ENCODE data around the gene KIF9.
"Not testable (repeated sequence)": the region's sequence is repeated elsewhere in the genome, so short reads cannot be mapped to it uniquely, and the experiment has no call there.

Gene KIF9

GRCh38 chr3:47251085-47251484 lies 31.5 kb downstream of the KIF9 start:
- DNase-seq (ENCODE audit: low spot score) = not testable (repeated sequence)

DNA sequence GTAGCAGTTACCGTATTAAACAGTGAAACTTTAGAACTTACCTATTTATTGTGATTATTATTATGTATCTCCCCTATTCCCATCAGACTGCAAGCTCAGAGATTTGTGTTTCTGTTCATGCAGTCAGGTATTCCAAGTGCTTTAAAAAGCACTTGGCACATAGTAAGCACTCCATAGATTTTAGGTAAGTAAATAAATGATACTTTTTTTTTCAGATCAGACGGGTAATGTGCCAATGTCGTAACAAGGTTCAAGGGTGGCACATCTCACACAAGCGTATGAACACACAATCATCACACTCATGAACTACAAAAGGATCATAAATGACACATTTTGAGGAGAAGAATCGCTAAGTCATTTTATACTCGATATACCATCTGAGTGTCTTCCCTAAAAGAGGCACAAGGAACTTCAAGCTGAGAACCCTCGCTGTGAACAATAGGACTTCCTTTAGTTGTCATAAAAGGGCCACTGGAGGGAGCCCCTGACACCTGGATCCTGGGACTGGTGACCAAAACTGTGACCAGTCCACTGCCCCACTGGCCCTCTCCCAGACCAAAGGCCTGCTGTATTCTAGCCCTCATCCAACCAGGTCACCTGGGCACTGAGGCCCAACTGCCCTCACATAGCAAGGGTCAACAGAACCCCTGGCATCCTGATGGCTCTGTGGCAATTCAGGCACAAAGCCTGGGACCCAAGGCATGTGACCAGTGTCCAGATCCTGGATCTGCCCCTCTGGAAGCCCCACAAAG lies 32.1 kb downstream of the KIF9 start:
- DNase-seq (ENCODE audit: low spot score) = peak; percentile 55

DNA sequence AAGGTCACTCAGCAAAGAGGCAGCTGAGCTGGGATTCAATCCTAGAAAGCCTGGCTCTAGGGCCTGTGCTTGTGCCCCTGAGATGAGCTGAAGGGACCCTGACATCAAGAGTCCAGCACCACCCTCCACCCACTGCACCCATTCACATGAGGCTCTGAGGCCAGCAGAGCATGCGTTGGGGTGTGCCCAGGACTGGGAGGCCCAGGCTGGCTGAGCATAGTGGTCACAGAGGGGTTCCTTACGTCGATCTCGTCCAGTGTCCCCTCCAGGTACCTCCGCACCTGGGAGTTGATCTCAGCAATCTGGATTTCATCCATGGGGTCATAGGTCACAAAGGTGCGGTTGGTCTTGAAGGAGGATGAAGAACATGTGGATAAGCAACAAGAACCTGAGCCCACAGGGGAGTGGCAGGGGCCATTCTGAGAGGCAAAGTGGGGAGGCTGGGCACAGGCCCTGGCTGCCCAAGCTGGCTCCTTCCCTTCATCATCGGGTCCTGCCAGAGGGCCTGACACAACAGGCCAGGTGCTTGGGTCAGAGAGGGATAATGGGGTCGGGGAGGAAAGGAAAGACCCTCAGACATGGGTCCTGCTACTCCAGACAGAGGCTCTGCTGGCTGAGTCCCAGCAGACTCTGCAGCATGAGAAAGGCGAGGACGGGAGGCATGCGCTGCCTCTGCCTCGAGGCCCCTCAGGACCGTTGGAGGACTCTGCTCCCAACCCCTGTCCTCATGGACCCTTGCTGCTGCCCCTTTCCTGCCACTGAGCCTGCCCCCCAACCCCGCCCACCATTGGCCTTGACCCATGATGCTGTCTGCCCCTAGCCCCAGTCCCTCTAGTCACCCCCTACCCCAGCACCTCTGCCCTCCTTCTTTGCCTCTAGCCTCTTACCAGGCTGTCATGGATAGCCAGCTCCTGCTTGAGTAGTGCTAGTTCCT lies 35.2 kb downstream of the KIF9 start:
- no peak for DNase-seq (ENCODE audit: low spot score)

GRCh38 chr3:47245271-47245670 lies 37.3 kb downstream of the KIF9 start:
- no peak for DNase-seq (ENCODE audit: low spot score)

DNA sequence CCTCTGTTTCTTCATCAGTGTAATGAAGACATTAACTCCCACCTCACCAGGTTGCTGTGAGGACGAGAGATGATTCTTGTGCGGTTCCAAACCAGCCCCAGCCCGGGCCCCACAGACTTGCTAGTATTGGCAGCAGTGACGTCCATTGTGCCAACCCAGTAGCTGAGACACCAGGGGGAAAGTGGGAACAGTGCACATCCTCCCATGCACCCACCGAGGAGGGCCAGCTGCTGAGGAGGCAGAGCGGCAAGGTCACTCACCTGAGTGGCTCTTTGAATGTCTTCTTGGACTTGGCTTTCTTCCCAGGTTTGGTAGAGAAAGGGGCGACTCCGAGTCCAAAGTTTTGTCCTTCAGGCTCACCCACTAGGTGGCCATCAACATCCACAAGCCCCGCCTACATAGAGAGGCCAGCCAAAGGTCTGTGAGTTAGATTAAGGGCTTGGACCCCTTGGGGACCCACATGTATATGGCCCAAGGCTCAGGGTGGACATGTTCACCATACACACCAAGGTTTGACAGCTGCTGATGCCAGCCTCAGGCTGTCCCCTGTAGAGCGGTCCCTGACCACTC lies 38.0 kb downstream of the KIF9 start:
- DNase-seq (ENCODE audit: low spot score) = no peak

DNA sequence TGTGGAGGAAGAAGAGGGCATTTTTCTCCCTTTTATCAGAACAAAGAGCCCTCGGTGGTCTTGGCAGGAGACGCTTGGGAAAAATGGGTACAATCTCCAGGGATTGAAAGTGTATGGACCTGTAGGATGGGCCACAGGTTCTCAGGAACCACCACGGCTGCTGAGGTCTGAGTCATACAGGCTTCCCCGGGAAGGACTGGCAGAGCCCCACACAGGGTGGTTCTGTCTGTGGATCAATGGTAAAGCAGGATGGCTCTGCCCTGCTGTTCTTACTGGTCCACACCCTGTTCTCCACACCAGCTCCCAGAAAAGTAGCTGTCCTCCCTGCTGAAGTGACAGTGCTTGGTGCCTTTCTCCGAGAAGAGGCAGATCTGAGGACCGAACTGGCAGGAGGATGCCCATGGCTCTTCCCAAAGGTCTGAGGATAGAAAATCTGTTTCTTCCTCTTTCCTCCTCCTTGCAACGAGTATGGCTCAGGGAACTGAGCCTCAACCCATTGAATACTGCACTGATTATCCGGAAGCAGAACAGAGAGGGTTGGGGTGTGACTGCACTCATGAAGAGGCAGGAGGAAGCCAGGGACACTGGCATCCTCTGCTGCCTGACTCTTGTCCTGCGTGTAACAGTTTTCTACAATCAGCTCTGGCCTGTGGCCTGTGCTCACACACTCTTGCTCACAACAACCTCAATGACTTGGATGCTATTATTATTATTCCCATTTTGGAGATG lies 39.0 kb downstream of the KIF9 start:
- DNase-seq (ENCODE audit: low spot score) = no peak

DNA sequence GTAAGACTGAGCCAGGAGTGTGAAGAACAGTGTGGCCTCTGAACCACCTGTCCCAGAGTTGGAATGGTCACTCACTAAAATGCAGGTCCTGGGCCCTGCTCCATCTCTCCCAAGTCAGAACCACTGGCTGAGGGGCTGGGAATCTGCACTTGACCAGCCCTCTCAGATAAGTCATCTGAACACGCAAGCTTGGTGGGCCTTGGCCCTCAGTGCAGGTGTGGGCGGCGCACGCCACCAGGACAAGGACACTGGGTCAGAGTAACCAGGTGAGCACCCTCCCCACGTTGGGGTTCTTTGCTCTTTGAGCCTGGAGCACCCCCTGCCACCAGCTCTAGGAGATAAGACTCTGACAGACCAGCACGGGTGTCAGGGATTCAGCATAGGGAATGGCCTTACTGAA lies 42.7 kb downstream of the KIF9 start:
- DNase-seq (ENCODE audit: low spot score) = no peak

DNA sequence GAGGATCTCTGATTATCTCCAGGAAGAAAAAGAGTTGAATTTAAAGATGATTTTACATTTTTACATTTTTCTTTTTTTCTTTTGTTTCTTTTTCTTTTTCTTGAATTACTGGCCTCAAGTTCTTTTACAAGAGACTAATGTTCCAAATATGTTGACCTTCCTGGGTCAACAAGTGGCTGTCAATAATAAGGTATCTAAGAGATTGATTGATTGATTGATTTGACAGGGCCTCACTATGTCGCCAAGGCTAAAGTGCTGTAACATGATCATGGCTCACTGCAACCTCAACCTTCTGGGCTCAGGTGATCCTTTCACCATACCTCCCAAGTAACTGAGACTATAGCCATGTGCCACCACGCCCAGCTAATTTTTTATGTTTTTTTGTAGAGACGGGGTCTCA lies 44.6 kb downstream of the KIF9 start:
- no peak for DNase-seq (ENCODE audit: low spot score)

- no peak for DNase-seq (ENCODE audit: low spot score)
These were observed 54.5 kb downstream of the KIF9 start for GRCh38 chr3:47228088-47228487.

GRCh38 chr3:47227678-47228077 lies 54.9 kb downstream of the KIF9 start:
- no peak for DNase-seq (ENCODE audit: low spot score)

- no peak for DNase-seq (ENCODE audit: low spot score)
These were observed 57.2 kb downstream of the KIF9 start for GRCh38 chr3:47225310-47225906.

DNA sequence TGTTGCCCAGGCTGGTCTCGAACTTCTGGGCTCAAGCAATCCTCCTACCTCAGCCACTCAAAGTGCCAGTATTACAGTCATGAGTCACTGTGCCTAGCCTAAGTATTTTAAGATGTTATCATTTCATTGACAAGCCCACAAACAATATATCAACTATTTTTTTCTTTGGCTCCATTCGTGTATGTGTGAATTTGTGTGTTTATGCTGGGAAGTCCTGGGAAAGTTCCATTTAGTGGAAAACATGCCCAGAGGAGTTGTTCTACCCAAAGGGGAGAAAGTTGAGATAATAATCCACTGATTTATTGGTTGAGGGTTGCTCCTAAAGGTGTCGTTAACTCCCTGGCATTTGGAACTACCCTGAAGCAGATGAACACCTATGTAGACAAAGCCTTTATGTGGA lies 58.8 kb downstream of the KIF9 start:
- DNase-seq (ENCODE audit: low spot score) = no peak

- no peak for DNase-seq (ENCODE audit: low spot score)
These were observed 60.8 kb downstream of the KIF9 start for GRCh38 chr3:47221798-47222197.

DNA sequence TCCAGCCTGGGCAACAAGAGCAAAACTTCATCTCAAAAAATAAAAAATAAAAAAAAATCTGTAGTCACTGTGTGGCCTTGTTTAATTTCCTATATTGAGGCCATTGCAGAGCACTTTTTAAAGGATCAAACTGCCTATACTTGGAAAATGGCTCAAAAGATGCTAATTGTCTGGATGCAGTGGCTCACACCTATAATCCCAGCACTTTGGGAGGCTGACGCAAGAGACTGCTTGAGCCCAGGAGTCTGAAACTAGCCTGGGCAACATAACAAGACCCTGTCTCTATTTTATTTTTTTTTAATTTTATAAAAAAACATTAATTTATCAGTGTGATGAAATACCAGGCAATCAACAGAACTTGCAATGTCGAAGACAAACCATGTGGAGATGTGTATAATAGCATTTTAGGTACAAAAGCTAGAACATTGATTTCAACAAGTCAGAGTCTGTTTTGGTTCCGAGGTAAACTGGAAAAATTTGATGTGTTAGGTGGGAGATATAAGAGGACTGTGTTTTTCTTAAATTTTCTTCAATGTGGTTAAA lies 71.7 kb downstream of the KIF9 start:
- DNase-seq (ENCODE audit: low spot score) = no peak

GRCh38 chr3:47206022-47206421 lies 76.6 kb downstream of the KIF9 start:
- not testable (repeated sequence) for DNase-seq (ENCODE audit: low spot score)

GRCh38 chr3:47204875-47205274 lies 77.7 kb downstream of the KIF9 start:
- DNase-seq (ENCODE audit: low spot score) = no peak

DNA sequence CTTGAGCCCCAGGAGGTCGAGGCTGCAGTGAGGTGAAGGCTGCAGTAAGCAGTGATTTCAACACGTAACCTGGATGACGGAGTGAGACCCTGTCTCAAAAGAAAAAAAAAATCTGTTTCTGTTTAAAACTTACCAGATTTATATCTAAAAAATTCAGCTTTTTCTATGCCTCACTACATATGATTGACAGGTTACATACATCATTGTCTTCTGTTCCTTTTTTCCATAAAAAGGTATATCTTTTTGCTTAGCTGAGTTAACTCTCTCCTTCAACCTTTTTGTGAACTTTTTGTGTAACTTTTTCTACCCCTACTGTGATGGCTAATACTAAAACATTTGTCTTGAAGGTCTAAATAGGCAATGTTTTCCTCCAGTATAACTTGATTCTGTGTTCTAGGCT lies 80.1 kb downstream of the KIF9 start:
- no peak for DNase-seq (ENCODE audit: low spot score)

GRCh38 chr3:47197287-47197686 lies 85.3 kb downstream of the KIF9 start:
- DNase-seq (ENCODE audit: low spot score) = no peak

DNA sequence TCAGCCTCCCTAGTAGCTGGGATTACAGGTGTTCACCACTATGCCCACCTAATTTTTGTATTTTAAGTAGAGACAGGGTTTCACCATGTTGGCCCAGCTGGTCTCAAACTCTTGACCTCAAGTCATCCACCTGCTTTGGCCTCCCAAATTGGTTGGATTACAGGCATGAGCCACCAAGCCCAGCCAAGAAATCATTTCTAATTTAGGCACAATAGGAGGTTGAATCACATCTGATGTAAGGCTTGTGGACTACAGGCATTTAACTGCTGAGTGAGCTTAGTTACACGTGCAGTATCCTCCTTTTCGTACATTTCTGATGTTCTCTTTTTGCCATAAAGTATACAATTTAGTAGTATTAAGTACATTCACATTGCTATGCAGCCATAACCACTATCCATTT lies 87.6 kb downstream of the KIF9 start:
- no peak for DNase-seq (ENCODE audit: low spot score)

GRCh38 chr3:47193871-47194859 lies 88.4 kb downstream of the KIF9 start:
- no peak for DNase-seq (ENCODE audit: low spot score)

Measured in RKO (cell line).